ENCODE measurements around the gene ABCA2.

Gene ABCA2

DNA sequence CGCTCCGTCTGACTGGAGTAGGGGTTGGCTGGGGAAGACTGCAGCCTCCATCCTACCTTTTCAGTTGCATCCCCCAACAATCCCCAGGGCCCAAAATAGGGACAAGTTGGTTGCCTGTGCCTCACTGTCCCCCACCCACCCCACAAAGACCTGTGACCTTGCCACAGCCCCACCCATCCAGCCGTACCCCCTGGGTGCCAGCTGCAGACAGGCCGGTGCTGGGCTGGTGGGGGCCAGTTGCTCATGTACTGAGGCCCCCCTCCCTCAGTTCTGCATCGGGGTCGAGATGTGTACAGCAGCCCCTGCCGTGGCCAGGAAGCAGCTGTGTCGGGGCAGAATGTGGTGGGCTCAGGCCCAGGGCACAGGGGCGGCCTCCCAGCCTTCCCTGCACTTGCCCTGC lies 44.9 kb downstream of the ABCA2 start:
- no peak overlapping the region for H3K4me3 ChIP-seq (ENCODE audit: control insufficient read depth, low read depth, low read length)
- DNase-seq (ENCODE audit: low read depth): no peak
- TF ChIP-seq, protein P1, sequence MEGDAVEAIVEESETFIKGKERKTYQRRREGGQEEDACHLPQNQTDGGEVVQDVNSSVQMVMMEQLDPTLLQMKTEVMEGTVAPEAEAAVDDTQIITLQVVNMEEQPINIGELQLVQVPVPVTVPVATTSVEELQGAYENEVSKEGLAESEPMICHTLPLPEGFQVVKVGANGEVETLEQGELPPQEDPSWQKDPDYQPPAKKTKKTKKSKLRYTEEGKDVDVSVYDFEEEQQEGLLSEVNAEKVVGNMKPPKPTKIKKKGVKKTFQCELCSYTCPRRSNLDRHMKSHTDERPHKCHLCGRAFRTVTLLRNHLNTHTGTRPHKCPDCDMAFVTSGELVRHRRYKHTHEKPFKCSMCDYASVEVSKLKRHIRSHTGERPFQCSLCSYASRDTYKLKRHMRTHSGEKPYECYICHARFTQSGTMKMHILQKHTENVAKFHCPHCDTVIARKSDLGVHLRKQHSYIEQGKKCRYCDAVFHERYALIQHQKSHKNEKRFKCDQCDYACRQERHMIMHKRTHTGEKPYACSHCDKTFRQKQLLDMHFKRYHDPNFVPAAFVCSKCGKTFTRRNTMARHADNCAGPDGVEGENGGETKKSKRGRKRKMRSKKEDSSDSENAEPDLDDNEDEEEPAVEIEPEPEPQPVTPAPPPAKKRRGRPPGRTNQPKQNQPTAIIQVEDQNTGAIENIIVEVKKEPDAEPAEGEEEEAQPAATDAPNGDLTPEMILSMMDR (IDR thresholded peaks at IDR 0.05; ENCODE audit: control insufficient read depth, insufficient read depth, low read depth, low read length, missing control alignments): no peak

DNA sequence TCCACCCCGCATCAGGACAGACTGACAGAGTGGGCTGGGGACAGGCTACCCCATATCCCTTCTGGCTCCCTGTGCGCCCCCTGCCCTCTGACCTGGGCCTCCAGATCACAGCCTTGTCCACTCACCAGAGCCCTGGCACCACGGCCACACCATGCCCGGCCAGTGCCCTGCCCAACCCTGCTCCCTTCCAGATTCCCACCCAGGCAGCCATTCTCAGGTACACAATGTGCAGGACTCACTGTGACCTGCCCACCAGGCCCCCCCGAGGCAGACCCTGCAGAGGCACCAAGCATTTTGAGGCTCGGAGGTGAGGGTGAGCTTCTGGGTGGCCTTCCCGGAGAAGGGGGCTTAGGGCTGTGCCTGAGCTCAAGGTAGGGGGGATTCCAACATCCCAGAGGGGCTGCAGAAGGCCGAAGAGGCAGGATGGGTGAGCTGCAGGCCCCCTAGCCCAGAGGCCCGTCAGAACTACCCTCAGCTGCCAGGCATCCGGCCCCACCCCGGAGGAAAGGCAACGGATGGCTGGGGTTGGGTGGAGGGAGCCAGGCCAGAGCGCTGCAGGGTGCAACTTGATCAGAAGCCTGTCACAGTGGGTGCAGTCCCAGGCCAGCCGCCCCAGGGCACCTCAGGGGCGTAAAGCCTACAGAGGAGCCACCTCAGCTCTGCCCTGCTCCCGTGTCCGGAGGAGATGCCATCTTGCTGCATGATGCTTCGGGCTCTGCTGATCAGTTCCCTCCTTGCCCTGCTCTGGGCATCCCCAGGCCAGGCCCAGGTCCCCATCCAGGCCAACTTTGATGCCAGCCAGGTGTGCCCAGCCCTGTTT lies 45.6 kb downstream of the ABCA2 start, which contains the start of gene LCNL1:
Gene LCNL1, plus strand, starts transcription at position 762 of the 820 bp plus-strand sequence. CDS start 594 bp downstream, outside the sequence.
- TF ChIP-seq, protein P1 (IDR thresholded peaks at IDR 0.05; ENCODE audit: control insufficient read depth, insufficient read depth, low read depth, low read length, missing control alignments): no peak
- H3K4me3 ChIP-seq (ENCODE audit: control insufficient read depth, low read depth, low read length): no peak within 1 kb of the TSS
- no peak for DNase-seq (ENCODE audit: low read depth)

DNA sequence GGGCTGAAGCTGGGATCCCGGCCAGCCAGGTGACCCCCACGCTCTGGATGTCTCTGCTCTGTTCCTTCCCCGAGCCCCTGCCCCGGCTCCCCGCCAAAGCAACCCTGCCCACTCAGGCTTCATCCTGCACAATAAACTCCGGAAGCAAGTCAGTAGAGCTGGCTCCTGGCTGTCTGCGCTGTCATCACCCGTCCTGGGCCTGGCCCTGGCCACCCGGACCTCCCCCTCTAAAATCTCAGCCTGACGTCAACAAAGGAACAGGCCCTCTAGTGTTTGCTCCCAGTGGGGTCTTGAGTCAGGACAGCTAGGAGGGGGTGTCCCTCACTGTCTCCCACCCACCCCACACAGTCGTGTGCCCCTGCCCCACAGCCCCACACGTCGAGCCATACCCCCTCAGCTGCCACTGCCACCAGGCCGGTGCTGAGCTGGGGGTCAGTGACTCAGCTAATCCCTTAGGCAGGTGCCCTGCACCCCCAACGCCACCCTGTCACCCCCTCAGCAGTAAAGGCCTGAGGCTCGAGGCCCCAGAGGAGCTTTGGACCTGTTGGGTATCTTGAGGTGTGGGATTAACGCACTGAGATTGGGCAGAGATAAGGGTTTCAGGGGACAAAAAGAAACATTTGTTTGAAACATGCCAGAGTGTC lies 46.3 kb downstream of the ABCA2 start:
- no peak overlapping the region for H3K4me3 ChIP-seq (ENCODE audit: control insufficient read depth, low read depth, low read length)
- no peak for DNase-seq (ENCODE audit: low read depth)
- TF ChIP-seq, protein P1 (IDR thresholded peaks at IDR 0.05; ENCODE audit: control insufficient read depth, insufficient read depth, low read depth, low read length, missing control alignments): no peak

DNA sequence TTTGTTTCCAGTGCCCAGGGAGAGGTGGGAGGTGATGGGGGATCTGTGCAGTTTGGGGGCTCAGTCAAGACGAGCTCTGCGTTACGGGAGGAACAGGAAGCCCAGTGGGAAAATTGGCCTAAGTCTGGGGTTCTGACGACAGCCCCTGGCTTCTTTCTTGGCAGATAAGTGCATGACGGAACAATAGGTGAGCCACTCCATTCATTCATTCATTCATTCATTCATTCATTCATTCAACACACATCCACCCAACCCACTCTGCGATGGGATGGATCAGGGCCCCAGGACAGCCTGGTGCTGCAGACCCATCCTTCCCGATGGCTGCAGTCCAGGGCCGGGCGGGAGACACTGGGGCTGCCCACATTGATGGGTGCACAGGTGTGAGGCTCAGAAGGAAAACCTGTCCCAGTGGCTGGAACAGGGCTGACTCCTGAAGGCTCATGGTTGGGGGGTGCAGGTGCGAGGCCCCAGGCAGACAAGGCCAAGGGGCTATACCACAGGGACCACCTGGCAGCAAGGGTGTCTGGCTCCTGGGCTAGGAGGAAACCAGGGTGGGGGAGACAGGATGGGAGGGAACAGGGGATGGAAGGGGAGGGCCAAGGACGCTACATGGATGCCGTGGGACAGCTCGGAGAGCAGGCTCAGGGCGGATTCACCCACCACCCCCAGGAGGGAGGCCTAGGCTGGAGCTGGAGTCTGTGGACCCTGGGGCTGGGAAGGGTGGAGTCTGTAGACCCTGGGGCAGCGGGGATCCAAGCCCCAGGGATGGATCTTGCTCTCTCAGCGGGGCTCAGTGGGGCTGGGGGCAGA lies 47.2 kb downstream of the ABCA2 start:
- H3K4me3 ChIP-seq (ENCODE audit: control insufficient read depth, low read depth, low read length): no peak overlapping the region
- TF ChIP-seq, protein P1 (IDR thresholded peaks at IDR 0.05; ENCODE audit: control insufficient read depth, insufficient read depth, low read depth, low read length, missing control alignments): no peak
- no peak for DNase-seq (ENCODE audit: low read depth)

DNA sequence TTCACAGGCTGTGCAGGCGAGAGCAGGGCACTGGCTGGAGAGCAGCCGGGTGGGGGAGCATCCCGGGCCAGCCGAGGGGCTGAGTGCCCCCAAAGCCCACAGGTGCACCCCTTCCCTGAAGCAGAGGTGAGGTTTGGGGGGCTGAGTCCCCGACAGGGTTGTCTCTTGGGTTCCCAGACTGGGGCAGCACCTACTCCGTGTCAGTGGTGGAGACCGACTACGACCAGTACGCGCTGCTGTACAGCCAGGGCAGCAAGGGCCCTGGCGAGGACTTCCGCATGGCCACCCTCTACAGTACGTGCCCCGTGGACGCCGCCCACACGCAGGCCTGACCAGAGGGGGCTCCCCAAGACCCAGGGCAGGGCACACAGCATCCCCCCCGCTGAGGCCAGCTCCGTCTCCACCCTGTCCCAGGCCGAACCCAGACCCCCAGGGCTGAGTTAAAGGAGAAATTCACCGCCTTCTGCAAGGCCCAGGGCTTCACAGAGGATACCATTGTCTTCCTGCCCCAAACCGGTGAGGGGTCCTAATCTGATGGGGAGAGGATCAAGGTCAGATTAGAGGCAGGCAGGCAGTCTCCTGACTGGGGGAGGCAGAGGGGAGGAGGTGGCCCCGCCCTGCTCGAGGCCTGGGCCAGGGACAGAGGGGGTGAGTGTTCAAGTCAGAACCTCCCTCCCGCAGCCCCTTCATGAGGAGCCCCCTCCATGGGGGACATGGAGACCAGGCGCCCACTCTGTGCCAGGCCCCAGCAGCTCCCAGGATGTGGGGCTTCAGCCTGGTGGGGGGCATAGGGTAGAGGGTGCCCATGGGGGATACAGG lies 48.1 kb downstream of the ABCA2 start:
- TF ChIP-seq, protein P1 (IDR thresholded peaks at IDR 0.05; ENCODE audit: control insufficient read depth, insufficient read depth, low read depth, low read length, missing control alignments): no peak
- no peak overlapping the region for H3K4me3 ChIP-seq (ENCODE audit: control insufficient read depth, low read depth, low read length)
- DNase-seq (ENCODE audit: low read depth): no peak
